Bone marrow (tissue), 2 donors: ENCODE measurements around the gene AK3.

Experiments used
- DNase-seq, 2 donors: peaks; one replicate each; lab custom pipeline; 2025; lab: John Stamatoyannopoulos, UW

Gene AK3

DNA sequence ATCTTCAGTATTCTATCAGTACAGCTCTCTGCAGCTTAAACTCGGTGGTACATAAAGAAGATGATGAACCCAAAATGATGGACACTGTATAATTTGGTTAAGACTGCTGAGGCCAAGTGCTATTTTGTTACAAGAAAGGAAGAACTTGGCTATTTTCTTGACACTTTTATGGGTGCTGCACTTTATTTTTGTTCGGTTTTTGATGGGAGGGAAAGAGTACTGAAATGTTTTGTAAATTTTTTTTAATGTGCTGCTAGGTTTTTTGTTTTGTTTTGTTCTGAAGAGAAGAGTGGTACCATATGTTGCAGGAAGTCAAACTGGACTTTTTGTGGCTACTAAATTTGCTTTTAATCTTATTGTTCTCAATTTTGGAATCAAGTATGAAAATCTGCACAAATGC, 35.0 kb downstream of the AK3 start:
- DNase-seq: no peak

DNA sequence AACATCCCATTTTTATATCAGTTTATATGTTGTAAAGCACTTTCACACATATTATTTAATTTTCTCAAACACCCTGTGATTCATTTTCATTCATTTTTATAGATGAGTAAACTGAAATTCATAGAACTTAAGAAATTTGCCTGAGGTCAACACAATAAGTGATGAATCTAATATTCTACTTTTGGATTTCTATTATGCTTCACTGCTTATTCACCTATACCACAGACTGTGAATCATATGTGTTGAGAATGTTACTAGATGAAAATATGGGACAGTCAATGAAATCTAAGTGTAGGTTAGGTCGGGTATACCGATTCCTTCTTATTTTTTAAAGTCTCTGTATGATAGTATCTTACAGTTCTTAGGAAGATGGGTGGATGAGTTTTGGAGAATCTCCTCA, 36.9 kb downstream of the AK3 start:
- DNase-seq: no peak

DNA sequence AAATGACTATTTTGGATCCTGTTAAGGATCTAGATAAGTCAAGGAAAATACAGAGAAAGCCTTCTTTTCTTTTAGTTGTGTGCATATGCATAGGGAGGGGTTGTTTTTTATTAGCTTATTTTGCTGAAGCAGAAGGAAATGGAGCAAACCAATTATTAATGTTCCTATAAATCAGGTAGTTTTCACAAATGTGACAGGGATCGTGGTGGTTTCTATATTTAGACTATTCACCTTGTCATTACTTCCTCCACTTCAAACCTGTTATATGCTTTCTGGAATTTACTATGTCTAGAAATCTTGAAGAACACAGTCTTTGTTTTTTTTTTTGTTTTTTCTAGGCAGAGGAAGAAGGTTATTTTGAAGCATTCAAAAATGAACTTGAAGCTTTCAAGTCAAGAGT, 39.5 kb downstream of the AK3 start:
- DNase-seq: no peak

DNA sequence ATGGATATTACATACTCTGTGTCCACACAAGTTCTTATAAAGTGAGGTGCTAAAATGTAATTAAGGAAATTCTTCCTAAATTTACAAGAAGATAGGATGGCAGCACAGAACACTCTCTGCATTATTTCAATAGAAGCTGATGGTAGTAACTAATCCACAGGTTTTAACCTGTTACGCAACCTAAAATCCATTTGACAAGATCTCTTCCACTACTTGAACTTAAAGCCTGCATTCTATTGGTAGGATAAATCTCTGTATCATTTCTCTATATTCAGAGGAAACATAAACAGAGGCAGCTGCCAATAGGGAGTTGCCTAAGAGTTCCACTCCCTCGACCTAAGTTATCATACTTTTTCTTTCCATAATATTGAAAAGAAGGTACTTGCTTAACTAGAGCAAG, 40.1 kb downstream of the AK3 start:
- no peak for DNase-seq

DNA sequence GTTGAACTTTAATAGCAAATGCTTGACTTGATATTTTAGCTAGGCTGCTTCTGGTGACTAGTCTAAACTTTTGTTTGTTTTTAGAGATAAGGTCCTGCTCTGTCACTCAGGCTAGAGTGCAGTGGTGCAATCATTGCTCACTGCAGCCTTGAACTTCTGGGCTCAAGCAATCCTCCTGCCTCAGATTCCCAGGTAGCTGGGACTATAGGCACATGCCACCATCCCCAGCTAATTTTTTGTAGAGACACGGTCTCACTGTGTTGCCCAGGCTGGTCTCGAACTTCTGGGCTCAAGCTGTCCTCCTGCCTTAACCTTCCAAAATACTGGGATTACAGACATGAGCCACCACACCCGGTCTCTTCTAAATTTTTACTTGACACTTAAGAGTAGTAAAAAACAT, 40.9 kb downstream of the AK3 start:
- DNase-seq: no peak

DNA sequence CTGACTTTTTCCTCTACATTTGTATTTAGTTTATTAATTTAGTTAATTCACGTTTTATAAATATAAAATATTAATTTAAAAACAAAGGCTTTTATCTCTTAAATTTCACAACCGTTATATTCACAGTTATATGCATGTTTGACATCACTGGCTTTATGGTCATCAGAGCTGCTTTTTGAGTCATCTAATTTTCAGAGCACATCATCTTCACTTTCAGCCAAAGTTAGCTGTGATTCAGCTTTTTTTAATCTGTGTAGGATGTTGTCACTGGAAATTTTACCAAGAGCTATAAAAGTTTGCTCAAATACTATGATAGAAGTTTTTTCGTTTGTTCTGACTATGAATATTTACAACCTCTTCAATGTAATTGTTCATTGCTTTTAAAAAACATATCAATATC, 49.2 kb downstream of the AK3 start:
- no peak for DNase-seq

- DNase-seq: no peak
These were observed 50.9 kb downstream of the AK3 start for GRCh38 chr9:4690144-4690543.

DNA sequence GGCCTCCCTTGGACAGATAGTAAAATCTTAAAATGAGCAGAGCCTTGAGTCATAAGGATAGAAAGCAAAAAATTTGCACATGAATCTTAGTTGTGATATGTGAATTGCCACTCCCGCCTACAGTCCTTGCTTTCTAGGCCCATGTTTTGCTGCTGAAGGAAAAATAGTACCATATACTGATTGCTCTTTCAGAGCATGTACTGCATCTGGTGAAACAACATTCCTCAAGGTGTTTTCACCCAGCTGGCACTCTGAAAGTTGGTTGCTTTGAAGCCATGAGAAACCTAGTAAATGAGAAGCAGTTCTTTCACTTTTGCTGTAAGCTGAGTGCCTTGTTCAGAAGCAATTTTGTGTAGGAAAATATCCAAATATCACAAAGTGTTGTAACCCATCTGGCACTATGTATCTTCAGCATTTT, 51.3 kb downstream of the AK3 start:
- no peak for DNase-seq

DNA sequence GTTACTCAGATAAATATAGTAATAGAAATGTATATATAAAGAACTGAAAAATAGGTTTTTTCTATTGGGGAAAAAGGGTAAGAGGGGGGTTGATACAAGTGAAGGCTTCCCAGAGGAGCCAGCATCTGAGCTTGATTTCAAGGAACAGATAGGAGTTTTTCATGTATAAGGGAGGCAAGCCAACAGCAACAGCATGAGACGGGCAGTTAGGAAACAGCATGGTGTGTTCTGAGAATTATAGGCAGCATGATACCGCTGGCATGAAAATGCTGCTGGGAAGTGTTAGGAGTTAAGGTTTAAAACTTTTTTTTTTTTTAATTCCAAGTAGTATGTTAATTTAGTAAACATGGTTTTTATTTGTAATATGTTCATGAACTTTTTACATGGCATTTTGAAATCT, 52.0 kb downstream of the AK3 start:
- no peak for DNase-seq

DNA sequence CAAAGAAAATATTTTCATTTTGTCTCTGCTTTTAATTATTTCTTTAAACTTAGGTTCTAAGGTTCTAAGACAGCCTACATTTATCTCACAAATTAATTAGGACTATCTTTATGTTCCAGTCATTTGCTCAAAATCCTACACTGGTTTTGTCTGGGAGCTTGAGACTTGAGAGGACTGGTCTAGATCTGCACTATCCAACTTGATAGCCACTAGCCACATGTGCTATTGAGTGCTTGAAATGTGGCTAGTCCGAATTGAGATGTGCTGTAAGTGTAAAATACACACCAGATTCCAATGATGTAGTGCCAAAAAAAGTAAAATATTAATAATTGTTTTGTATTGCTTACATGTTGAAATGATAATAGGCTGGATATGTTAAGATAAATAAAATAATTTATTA, 54.4 kb downstream of the AK3 start:
- DNase-seq: no peak

GRCh38 chr9:4686112-4686511, 54.9 kb downstream of the AK3 start:
- no peak for DNase-seq

GRCh38 chr9:4684820-4685219, 56.2 kb downstream of the AK3 start:
- DNase-seq: no peak

GRCh38 chr9:4680750-4681149, 60.3 kb downstream of the AK3 start:
- DNase-seq: peak in 1 of 2 donors; percentile 58

- no peak for DNase-seq
These were observed 60.9 kb downstream of the AK3 start for GRCh38 chr9:4680173-4680525.

GRCh38 chr9:4679268-4680172, 61.5 kb downstream of the AK3 start, which contains the start of gene CDC37L1:
Gene CDC37L1 (plus strand): TSS chr9:4679569. CDS start chr9:4679768, 199 bp downstream.
- peak; percentile 93 to 98 for DNase-seq

DNA sequence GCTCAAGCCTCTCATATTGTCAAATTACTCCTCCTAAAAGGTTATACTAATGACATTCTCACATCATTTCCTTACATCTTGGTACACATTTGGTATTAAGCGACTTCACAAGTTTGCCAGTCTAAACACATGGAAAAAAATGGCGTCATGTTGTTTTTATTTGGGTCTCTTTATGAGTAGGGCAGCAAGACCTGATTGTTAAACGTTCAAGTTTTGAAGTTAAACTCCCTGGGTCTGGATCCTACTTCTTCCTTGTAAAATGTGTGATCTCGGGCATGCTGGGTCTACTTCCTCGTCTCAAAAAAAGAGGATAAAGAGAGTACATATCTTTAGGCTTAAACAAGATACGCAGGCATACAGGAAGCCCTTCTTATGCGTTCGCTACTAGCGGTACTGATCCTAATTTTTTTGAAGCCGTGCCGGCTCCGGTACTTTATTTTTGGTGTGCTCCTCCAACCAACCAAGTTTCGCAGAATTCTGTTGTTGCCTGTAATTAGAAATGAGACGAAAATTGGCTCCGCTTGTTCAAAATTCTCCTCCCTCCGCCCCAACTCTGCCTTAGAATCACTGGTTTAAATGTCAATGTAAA, 62.2 kb downstream of the AK3 start:
- peak; percentile 31 to 63 for DNase-seq

- no peak for DNase-seq
These were observed 63.6 kb downstream of the AK3 start for GRCh38 chr9:4677392-4677791.

DNA sequence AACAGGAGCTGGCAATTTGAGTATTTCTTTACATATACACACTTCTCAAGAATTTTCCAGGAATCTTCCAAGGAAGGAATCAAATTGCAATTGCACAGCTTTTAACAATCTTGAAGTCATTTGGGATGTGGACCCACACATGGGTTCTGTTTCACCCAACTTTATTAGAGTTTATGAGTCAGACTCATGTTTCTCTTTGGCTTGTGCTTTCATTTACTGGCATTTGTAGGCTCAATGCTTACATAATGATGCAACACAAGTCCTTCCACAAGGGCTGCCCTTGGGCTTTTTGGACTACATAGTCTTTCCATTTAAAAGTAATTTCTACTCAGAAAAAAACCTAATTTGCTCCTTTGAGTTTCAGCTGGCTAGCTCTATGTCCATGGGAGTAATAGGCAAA, 66.2 kb downstream of the AK3 start:
- DNase-seq: no peak

GRCh38 chr9:4671737-4672136, 69.3 kb downstream of the AK3 start:
- DNase-seq: no peak

- DNase-seq: no peak
These were observed 70.4 kb downstream of the AK3 start for GRCh38 chr9:4670591-4670990.

DNA sequence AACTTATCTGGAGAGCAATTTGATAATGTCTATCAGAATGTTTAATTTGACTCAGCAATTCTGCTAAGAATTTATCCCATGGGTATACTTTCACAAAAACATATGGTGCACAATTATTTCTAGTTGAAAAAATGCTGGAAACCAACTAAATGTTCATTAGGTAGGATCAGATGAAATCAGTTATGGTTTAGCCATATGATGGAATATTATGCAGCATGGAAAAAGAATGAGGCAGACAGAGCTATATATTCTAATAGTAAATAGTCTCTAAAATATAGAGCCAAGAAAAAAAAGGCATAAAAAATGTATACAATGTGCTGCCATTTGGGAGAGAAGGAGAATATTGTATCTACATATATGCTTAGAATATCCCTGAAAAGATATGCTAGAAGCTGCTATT, 71.1 kb downstream of the AK3 start:
- no peak for DNase-seq

DNA sequence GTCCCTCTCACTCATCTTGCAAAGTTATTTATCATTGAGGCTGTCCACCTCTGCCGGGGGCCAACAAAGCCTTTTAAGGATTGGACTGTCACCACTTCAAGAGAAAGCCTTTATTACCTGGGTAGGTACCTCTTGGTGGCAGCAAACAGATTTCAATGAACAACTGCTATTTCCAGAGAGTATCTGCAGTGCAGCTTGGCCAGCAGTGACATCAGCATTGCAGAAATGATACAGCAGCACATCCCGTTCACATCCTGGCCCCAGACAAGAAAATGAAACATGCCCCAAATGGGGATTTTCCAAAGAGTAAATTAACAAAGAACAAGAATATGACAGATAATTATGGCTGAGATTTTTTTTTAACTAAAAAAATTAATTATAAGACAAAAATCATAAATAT, 72.4 kb downstream of the AK3 start:
- DNase-seq: no peak

DNA sequence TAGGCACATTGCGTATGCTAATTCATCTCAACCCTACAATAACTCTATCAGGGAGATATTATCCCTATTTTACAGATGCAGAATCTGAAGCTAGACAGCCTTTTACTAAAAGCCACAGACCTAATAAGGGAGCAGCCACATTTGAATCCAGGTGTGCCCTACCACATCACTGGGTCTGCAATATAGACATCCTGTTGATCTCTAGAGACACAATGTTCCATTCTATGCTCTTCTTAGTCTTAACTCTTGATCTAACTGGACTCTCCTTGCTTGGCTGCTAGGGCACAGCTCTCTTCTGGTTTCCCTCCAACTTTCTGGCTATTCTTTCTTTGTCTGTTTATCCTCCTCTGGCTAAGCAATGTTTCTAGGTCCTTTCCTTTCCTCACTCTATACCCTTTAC, 73.3 kb downstream of the AK3 start:
- no peak for DNase-seq
